Stimulated activated CD8-positive, alpha-beta memory T cell treated with anti-CD3 and anti-CD28 coated beads, Interleukin-7, amount 100 ng/mL, for 48 hours (primary cell): ENCODE measurements around the gene PCMTD2.

Experiments used
- DNase-seq, 2 donors: peaks; one replicate each; pipeline ENCODE4 v3.0.0-alpha.2; 2020; ENCODE audit warnings: low read depth in 1 of 2; ENCODE audit errors: extremely low read depth in 1 of 2

Gene PCMTD2

DNA sequence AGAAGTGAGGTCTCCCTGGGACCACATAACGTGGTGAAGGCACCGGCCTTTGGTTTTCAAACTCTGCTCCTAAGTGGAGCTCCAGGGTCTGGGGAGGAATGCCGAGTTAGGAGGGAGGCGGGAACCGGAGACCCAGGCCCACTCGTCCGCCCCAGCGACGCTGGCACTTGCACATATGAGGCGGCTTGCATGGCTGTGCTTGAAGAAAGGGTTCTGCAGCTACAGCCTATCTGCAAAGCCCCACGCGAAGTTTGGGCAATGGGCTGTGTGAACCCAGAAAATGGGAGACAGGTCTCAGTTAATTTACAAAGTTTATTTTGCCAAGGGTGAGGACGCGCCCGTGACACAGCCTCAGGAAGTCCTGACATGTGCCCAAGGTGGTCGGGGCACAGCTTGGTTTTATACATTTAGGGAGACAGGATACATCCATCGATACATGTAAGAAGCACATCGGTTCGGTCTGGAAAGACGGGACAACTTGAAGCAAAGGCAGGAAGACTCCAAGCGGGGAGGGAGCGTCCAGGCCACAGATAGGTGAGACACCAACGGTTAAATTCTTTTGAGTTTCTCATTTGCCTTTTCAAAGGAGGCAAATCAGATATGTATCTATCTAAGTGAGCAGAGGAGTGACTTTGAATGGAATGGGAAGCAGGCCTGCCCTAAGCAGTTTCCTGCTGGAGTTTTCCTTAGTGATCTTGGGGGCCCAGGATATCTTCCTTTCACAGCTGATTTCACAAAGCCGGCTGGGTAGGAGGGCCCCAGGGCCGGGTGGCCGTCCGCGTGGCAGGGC lies 782 bp upstream of the PCMTD2 start:
- DNase-seq, result no peak

DNA sequence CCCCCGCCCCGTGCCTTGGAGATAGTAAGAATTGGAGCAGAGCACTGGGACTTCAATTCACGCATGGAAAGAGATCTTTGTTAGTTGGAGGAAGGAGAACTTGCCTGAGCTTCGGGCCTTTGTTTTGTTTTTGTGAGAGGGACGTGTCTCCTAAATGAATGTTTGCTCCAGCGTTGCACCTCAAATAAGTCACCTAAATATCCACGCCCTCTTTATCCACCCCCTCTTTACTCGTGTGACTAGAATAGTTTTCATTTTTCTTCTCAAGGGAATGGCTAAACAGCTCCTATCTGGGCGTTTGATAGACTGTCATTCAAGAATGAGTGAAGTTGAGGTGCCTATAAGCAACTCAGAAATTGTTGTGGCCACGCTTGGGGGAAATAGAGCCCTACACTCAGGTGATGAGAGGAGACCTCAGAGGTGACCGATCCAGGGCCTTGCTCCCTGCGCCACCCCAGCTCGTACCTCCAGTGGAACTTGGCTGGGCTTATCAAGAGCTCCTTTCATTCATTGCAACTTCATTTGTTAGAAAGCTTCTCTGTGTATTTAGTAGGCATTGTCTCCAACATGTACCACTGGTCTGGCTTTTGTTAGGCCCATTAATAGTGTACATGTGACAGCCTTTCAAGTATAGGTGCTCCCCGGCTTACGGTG lies 861 bp downstream of the PCMTD2 start:
- no peak for DNase-seq

DNA sequence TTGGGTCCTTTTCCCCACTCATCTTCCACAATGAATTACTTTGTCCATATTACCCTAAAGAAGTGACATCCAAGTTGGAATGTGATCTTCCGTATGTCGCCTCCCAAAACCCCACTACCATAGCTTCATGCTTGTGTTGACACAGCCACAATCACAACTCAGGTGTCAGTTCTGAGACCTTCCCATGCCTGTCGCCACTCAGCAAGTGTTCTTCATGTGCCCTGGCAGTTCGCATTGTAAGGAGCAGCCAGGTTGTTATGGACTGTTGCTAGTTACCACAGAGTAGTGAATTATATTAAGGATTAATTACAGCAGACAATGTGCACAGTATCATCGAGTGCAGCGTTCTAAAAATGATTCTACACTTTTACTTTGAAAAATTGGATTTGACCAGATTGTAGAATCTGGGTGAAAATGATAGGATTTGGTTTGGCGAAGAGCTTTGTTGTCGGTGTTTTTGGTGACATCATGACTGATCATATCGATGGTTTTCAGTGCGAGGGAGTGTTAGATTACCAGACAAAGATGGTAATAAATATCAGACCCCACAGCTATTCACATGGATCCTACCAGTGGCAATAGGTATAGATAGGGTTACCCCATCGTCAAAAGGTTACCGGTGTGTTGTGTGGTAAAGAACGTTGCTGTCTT lies 1.7 kb downstream of the PCMTD2 start:
- DNase-seq, result no peak

DNA sequence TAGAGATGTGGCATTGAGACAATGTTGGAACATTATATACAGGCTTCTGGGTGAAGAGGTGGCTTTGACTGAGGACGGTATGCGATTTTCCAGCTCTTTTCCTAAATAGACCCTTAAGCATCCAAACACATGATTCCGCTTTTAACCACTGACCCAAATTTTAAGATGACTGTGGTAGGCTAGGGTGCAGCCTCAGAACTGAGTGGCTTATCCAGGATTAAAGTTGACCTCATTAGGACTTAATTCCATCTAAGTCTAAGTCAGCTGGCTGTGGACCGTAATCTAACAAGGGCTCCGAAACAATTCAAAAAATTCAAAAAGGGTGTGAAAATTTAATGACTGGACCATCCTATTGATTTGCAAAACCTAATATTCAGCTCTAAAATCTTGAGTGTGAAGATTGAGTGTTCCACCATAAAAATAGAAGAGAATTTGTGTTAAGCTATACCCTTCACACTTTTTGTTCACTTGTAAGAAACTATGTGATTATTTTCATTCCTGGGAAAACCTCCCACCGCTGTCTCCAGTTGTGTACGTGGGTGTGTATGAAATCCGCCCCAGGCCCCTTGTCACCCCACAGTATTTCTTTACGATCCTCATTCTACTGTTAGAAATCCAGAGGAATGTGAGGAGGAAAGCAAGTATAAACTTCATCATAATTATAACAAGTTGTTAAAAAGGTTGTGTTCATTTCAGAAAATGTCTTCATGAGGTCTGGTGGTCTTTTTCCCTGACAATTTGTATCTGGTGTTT lies 2.7 kb downstream of the PCMTD2 start:
- no peak for DNase-seq

DNA sequence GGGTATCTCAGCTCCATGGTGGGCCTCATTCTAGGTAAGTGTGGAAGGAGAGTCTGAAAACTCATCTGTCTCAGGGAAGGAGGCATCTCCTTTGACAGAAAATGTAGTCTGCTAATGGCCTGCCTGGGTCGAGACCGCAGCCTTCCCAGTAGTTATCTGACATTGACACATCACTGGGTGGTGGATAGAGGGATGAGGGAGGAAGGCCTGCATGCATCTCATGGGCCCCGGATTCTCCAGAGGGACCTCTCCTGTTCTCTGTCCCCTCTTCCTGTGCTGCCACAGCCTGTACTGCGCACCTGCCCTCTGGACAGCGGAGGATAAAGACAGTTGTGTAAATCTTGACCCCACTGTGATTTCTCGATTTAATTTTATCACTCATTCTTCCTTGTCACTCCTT lies 4.7 kb downstream of the PCMTD2 start:
- no peak for DNase-seq

DNA sequence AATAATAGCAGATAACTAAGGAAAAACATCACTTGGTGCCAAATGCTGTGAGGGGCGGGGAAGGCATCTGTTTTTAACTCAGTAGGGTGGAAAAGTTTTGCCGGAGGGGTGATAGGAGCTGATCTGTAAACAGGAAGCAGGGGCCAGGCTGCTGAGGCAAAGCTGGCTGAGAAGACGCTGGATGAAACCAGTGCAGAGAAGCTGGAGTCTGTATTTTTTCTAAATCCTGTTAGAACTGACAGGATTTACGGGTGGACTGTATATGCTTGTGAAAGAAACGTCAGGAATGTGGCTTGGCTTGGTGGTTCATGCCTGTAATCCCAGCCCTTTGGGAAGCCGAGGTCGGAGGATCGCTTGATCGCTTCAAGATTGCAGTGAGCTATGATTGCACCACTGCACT lies 5.6 kb downstream of the PCMTD2 start:
- DNase-seq, result no peak

DNA sequence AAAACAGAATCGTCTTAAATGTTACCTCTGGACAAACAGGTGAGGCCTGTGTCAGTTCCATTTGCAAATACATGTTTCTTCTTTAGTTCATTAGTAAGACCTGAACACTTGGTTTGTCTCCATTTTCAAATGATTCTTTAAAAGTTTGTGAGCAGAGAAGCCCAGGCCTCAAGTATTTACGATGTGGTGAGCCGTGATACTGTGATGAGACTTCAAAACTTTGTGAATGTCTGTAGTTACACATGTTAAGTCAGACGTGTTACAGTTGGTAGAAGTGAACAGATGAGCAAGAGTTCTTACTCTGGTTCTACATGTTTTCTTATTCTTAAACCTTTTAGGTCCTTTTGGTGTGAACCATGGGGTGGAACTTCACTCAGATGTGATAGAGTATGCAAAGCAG lies 8.5 kb downstream of the PCMTD2 start:
- DNase-seq, result no peak

DNA sequence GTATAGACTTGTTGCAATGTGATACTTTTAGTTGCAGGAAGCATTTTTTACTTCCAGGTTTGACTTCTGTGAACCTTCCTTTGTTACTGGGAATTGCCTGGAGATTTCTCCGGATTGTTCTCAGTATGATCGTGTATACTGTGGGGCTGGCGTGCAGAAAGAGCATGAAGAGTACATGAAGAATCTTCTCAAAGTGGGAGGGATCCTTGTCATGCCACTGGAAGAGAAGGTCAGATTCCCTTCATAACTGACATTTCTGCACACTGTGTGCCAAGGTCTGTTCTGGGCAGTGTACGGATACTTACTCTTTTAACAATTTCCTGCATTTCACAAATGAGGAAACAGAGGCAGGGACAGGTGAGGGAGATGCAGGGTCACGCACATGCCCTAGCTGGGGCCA lies 9.7 kb downstream of the PCMTD2 start:
- no peak for DNase-seq

DNA sequence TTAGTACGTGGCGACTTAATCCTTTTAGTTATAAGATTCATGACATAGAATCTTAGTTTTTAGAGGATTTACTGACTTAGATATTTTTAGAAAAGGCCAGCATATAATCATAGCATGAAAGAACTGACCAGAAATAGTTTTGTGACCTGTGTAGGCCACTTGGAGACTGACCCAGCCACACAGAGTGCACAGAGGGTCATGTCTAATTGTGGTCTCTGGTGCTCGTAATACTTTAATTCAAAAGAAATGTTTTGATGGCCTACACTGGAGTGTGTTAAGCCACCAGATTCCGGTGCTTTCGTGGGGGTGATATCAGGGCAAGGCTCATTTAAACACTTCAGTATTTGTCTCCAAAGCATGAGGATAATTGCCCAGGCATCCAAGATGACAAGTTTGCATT lies 11.4 kb downstream of the PCMTD2 start:
- DNase-seq, result no peak

DNA sequence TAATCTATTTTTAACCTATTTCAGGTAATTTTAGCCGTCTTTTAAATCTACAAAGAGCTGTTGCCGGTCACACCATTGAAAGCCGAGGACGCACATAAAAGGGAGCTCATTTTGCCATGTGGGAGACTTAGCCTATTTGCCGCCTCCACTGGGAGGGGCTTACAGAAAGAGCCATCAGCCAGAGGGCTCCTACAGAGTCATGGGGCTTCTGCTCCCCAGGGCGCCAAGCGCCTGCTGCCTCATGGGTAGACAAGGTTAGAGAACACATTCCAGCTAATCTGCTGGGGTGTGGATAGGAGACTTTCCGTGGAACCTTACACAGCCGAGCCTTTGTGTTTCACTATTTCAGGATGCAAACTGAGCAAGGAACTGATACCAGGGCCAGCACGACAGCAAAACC lies 12.6 kb downstream of the PCMTD2 start:
- DNase-seq, result no peak

DNA sequence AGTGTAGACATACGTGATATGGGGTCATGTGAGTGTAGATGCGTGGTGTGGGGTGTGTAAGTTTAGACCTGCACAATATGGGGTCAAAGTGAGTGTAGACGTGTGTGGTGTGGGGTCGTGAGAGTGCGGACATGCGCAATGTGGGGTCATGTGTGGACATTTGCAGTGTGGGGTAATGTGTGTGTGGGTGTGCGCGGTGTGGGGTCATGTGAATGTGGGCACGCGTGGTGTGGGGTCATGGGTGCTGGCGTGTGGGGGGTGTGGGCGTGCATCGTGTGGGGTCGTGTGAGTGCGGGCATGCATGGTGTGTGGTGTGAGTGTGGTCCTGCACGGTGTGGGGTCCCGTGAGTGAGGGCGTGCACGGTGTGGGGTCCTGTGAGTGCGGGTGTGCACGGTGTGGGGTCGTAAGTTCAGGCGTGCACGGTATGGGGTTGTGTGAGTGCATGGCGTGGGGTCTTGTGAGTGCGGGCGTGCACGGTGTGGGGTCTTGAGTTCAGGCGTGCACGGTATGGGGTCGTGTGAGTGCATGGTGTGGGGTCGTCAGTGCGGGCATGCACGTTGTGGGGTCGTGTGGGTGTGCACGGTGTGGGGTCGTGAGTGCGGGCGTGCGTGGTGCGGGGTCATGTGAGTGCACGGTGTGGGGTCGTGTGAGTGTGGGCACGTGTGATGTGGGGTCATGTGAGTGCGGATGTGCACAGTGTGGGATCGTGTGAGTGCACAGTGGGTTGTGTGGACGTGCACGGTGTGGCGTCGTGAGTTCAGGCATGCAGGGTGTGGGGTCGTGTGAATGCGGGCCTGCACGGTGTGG lies 14.3 kb downstream of the PCMTD2 start:
- no peak for DNase-seq

DNA sequence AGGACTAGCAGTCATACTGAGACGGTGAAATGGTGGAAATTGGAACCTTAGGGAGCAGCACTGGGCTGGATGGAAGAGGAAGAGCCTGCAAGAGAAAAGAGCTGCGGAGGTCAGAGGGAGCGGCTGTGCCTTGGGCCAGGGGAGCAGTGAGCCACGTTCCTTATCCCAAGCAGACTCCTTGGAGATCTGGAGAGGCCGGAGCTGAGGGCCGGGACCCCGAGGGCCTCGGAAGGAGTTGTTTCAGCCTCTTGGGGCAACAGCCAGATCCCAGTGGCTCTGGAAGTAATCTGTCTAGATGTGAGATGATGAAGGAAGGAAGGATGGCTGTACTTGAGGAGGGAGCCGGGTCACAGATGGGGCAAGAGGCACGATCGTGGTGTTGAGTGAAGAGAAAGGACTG lies 16.1 kb downstream of the PCMTD2 start:
- DNase-seq, result no peak

DNA sequence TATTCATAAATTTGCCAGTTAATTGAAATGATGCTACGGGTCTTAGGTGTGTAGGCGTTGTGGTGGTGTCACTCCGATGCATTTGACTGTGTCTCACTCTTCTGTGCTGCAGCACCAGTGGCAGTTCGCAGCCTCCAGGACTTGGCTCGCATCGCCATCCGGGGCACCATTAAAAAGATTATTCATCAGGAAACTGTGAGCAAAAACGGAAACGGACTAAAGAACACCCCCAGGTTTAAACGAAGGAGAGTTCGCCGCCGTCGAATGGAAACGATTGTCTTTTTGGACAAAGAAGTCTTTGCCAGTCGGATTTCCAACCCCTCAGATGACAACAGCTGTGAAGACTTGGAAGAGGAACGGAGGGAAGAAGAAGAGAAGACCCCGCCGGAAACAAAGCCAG lies 17.6 kb downstream of the PCMTD2 start:
- no peak for DNase-seq

DNA sequence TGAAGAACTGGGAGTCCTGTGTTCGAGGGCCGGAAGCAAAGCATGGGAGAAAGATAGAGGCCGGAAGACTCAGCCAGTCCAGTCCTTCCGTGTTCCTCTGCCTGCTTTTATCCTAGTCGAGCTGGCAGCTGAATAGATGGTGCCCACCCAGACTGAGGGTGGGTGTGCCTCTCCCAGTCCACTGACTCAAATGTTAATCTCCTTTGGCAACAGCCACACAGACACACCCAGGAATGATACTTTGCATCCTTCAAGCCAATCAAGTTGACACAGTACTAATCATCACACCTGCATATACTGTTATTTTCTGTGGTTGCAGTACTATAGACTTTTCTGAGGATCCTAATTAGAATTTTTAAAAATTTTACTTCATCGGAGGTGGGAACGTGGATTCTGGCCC lies 21.3 kb downstream of the PCMTD2 start:
- no peak for DNase-seq

DNA sequence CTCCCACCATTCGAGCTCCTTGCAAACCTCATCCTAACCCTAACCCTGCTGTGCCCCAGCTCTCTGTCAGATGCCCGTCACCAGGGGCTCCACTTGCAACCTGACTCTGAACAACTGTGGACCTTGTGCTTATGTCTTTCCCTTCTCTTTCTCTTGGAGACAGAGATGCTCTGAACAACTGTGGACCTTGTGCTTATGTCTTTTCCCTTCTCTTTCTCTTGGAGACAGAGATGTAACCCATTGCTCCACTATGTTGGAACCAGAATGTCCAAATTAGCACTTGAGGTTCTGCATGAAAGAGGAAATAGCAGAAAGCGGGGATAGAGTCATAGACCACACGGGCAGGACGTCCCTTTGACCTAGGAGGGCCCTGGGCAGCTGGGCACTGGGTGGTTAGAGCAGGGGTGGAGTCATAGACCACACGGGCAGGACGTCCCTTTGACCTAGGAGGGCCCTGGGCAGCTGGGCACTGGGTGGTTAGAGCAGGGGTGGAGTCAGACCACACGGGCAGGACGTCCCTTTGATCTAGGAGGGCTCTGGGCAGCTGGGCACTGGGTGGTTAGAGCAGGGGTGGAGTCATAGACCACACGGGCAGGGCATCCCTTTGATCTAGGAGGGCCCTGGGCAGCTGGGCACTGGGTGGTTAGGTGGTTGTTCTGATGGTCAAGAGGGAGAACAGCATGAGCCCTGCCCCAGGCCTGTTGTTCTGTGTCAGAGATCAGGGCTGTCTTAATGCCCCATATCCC lies 22.2 kb downstream of the PCMTD2 start:
- no peak for DNase-seq

DNA sequence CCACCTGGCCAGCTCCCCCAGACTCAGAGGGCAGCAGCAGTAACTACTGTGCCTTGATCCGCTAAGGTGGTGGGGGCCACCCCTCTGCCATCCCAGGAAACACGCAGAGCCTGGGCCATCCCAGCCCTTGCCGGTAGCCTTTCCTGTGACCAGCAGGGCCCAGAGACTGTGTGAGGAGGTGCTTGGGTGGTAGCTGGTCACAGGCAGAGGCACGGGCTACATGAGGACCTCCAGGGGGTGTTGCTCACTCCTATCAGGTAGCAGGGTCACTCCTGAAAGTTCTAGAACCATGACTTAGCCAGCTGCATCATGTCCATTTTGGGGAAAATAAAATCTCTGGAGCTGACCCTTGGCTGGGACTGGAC lies 22.8 kb downstream of the PCMTD2 start:
- DNase-seq, result no peak

DNA sequence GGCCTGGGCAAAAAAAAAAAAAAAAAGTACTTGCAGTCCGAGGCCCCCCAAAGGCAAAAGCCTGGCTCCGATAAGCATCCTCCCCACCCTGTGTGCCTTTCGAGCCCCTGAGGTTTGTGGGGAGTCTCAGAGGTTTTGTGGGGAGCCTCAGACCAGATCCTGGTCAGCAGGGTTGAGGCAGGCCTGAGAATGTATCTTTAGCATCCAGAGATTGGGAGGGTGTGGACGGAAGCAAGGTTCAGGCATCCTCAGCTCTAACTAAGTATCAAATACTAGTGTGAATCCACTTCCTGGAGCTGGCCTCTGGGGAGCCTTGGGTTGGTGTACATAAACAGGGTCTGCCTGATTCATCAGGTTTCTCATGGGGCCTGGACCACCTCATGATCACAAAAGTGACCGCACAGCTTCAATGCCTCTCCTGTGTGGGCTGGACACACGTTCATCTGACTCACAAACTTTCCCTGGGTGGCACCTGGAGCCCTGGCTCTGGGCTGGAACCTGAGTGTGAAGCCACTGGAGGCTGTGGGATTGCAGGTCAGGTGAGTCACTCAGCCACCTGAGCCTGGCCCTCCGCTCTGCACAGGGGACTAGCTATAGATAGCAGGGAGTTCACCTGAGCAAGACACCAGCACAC lies 24.4 kb downstream of the PCMTD2 start:
- no peak for DNase-seq

DNA sequence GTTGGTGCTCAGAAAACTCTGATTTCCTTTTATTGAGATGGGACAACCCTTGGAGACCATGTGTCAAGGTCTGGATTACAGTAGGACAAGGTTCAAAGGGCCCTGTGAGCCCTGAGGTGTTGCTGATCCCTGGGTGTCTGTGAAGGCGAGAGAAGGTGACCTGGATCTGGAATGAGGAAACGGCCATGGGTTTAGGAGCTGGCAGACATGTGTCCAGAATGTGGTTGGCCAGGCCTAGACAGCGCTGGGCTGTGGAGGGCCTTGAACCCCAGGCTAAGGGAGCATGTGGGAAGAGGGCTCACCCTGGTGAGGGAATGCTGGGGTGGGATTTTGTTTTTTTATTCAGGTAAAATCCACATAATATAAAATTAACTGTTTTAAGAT lies 24.9 kb downstream of the PCMTD2 start:
- DNase-seq, result no peak

DNA sequence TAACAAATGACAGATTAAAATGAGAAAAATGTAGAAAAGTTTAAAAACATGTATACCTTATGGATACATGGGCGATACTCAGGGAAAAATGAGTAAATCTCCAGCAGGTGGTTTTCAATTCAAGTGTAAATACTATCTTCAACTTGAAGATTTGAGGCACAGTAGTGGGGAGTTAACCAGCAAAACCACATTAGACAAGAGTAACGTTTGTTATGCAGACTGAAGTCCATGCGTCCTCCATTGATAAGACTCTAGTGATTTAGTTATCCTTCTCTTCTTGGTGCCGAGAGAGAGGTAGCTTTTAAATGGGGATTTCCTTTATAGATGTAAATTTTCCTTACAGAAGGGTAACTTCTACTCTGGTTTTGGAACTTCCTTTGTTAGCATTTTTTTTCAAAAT lies 28.1 kb downstream of the PCMTD2 start:
- DNase-seq, result no peak
